Hindlimb muscle (tissue), 1 donor: ENCODE data around the gene SNAP23. TPM values are rescaled to one million over a fixed set of nuclear protein-coding genes. Genes with fewer than 3 reads are reported as not detected.

ENCODE experiments used
- DNase-seq: peaks from one replicate; pipeline ENCODE4 v3.0.0-alpha.2; 2013
- polyA plus RNA-seq: library from polyadenylated mRNA; unstranded; fragments of 120-200 nt; gene quantifications from one replicate; pipeline ENCODE4 v1.2.1, GENCODE V29; 2013; ENCODE audit not compliant: insufficient read length

Gene SNAP23
- 55.9 TPM for polyA plus RNA-seq

- peak; percentile 96 for DNase-seq
Measured at GRCh38 chr15:42495361-42496212, at the start of gene SNAP23. Gene SNAP23, plus strand, starts transcription at chr15:42495634. Its CDS starts 16,213 bp downstream, at chr15:42511847.

- no peak for DNase-seq
Measured at GRCh38 chr15:42447599-42447998, 47.8 kb upstream of the SNAP23 start.

- DNase-seq = no peak
Measured at GRCh38 chr15:42448281-42448680, 47.2 kb upstream of the SNAP23 start.

DNA sequence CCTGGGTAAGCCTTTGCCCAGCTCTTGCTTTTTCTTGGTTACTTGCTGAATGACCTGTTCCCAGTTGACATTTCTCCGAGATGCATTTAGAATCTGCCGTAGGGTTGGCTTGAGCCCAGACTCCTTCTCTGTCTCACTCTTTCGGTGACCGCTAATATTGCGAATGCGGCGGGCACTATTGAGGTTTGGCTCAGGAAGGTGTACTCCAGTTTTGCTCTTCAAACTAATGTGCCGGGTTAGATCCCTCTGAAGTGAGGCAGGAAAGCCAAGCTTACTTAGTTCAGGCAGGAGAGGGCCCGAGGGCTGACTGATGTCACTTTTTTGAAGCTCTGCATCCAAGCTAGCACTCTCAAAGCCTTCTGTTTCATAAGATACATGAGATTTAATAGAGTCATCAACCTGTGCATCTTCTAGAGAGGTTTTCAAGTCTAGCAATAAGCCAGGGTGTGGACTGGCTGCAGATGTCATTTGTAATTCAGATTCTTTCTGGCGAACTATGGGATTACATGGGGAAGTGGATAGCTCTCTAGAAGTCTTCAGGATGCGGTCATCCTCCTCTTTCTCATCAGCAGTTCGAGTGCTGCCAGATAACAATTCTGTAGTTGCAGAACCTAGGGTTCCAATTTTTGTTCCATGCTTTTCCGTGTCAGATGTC, 45.5 kb upstream of the SNAP23 start:
- no peak for DNase-seq

GRCh38 chr15:42450425-42450790, 45.0 kb upstream of the SNAP23 start:
- no peak for DNase-seq

DNA sequence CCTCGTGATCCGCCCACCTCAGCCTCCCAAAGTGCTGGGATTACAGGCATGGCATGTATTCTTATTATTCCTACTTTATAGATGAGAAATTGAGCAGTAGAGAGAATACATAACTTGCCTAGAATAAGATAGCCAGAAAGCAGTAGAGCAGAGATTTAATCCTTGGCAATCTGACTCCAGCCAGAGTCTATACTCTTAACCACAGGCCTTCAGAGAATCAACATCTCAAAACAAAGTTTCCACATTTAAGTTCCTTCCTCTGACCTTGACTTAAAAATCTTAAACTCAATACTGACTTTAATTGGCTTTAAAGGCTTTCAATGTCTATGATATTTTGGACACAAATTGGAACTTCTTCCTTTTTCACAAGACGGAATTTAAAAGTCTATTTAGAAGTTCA, 41.6 kb upstream of the SNAP23 start:
- DNase-seq = no peak

- no peak for DNase-seq
Measured at GRCh38 chr15:42456531-42456930, 38.9 kb upstream of the SNAP23 start.

- peak; percentile 15 for DNase-seq
Measured at GRCh38 chr15:42456971-42457370, 38.5 kb upstream of the SNAP23 start.

- DNase-seq = peak; percentile 94
Measured at GRCh38 chr15:42457445-42458442, 37.7 kb upstream of the SNAP23 start.

DNA sequence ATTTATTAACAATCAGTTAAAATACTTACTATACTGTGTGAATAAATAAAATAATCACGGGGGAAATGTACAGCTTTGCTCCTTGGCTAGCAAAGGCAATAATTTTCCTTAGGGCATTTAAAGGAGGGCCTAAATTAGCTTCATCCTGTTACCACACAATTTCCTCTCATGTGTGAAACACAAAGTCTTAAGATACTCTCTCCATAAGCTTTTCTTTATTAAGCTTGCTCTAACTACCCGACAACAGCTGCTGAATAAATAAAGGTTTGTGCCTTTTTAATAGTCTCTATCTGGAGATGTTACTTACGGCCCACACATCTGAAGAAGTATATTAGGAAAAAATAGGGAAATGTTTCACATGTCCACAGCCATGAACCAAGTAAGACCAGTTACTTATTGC, 34.2 kb upstream of the SNAP23 start:
- no peak for DNase-seq

- DNase-seq = no peak
Measured at GRCh38 chr15:42465520-42466259, 29.7 kb upstream of the SNAP23 start.

- DNase-seq = no peak
Measured at GRCh38 chr15:42471002-42471401, 24.4 kb upstream of the SNAP23 start.

DNA sequence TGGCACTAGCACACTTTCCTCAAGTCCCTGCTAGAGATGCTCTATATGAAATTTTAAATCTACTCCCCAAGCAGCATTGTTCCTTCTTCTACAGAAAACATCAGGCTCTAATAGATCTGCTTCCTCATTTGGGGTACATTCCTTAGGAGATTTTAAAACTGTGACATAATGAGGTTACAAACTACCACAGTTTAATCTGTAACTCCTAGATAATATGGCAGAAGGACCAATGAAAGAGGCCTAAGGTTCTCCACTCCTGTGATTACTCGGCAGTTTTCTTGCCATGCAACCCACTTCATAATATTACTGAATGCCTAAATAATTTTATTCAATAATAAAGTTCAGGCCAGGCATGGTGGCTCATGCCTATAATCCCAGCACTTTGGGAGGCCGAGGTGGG, 20.6 kb upstream of the SNAP23 start:
- no peak for DNase-seq

GRCh38 chr15:42482701-42483100, 12.7 kb upstream of the SNAP23 start:
- no peak for DNase-seq

GRCh38 chr15:42483677-42484076, 11.8 kb upstream of the SNAP23 start:
- DNase-seq = no peak

DNA sequence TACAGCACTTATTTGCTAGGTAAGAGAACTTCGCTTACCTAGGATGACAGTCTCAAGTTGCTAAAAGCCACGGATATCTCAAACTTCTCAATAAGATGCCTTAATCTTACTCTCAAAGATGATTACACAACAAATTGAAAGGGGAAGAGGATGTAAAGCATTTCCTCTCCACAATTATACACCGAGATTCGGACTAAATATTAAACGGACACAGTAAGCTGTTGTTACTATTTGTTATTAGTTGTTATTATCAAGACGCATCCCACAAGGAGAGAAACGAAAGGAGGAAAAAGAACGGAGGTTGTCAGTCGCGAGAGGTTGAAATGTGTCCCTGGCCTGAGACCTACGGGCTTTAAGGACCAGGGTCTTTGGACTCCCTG, 5.2 kb upstream of the SNAP23 start:
- DNase-seq = no peak

DNA sequence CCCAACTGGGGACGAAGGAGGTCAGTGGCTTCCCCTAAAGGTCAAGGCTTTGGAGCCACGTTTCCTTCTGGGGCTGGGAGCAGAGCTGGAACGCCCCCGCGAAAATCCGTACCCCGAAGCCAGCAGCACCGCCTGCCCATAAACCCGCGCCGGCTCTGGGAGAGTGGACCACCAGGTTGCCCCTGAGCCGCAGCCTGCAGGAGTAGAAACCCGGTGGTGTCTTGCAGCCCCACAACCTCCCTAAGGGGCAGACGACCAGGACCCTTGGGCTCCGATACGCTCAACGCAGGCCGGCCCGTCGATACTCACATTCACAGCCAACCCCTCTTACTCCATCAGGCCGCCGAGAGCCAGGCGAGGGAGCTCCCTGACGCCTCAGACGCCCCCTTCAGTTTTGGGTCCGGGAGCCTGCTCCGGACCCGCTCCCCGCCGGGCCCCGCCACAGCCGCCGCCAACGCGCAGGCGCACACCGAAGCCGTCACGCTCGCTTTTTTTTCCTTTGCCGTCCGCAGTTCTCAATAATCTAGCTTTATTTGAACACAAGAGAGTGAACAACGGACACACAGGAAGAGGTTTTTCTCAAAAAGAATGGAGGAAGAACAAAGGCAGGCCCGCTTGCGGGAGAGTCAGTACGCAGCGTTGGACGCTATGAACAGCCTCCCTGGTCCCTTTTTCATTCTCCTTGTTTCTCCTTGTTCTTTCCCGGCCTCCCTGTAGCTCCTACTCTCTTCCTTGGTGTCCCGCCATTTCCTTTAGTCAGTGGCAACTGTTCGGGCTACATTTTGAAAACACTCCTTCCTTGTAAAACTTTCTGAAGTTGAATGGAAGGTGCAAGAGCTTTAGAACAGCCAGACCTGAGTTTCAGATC, 4.5 kb upstream of the SNAP23 start, which contains the start of gene ZNF106:
Gene ZNF106, minus strand, starts transcription at position 471 of the 868 bp plus-strand sequence. CDS start 18,852 bp downstream, outside the sequence.
- peak; percentile 93 for DNase-seq

DNA sequence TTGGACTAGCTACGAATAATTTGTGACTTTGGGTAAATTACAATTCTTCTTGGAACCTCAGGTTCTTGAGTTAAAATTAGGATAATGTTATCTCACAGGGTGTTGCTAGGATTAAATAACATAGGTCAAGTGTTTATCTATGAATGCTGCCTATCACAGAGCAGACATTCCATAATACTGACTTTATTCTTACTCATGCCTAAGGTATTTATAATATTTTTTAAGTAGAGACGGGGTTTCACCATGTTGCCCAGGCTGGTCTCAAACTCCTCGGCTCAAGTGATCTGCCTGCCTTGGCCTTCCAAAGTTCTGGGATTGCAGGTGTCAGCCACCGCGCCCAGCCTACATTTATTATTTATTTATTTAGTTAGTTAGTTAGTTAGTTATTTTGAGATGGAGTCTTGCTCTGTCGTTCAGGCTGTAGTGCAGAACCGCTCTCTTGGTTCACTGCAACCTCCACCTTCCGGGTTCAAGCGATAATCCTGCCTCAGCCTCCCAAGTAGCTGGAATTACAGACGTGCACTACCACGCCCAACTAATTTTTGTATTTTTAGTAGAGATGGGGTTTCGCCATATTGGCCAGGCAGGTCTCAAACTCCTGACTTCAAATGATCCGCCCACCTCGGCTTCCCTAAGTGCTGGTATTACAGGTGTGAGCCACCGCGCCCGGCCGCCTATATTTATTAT, 3.8 kb upstream of the SNAP23 start:
- DNase-seq = no peak

- no peak for DNase-seq
Measured at GRCh38 chr15:42493679-42494078, 1.8 kb upstream of the SNAP23 start.

DNA sequence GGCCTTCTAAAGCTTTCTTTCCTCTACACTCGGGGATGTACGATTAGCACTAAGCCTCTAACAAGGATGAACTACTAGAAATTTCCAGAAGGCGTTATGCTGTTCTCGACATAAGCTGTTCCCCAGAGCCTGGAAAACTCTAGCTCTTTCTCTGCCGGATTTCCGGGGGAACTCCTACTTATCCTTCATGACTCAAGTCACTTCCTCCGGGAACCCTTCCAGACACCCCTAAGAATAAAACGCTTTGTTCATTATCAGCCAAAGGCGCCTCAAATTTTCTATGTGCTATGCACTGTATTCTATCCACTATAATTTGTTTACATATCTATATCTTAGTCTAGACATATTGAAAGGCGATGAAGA, 455 bp upstream of the SNAP23 start:
- DNase-seq = peak; percentile 73
